Embryonic facial prominence (tissue), 1 donor: ENCODE results near the gene CADPS2.
"Not testable (repeated sequence)": the region's sequence is repeated elsewhere in the genome, so short reads cannot be mapped to it uniquely, and the experiment has no call there.

ENCODE experiments used
- DNase-seq: peaks from one replicate; pipeline ENCODE4 v3.0.0-alpha.2; 2016; ENCODE audit errors: extremely low spot score

The CADPS2 gene

DNA sequence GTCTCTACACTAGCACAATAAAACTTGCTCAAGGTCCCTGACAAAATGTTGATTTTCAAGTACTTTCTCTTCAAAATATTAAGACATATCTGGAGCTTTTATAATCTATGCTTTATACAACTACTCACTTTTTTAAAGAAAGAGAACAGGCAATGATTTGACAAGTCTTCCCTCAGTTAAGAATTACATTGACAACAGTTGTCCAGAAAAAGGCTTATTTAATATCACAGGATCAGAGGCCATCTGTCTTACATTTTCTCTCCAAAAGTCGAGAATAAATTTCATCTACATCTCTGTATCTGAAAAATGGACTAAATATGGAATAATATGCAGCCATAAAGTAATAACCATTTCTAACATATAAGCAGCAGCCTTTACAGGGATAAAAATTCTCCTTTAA, 175.3 kb downstream of the CADPS2 start:
- DNase-seq, result no peak

DNA sequence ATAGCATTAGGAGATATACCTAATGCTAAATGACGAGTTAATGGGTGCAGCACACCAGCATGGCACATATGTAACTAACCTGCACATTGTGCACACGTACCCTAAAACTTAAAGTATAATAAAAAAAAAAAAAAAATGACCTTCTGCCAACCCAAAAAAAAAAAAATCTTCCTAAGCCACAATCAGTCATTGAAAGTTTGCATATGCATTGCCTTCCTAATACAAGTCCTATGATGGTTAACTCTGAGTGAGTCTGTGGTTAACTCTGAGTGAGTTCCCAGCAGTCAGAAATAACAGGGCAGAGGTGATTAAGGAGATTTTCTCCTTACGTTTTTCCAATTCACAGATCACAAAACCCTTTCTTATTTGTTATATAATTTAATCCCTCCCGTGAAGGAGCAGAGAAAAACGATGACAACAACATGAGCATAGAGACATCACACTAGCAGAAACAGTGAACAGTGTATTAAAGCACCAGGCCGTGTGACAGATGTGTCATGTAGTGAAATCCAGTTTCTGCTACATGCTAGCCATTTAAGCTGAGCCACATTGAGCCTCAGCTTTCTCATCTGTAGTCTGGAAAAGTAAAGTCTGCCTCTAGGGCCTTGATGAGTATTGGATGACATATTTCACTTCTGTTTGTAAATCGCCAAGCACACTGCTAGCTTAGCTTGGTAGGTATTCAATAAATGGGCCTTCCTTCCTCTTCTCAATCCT, 176.2 kb downstream of the CADPS2 start:
- no peak for DNase-seq

- DNase-seq, result no peak
These were observed 179.4 kb downstream of the CADPS2 start for GRCh38 chr7:122706836-122707235.

DNA sequence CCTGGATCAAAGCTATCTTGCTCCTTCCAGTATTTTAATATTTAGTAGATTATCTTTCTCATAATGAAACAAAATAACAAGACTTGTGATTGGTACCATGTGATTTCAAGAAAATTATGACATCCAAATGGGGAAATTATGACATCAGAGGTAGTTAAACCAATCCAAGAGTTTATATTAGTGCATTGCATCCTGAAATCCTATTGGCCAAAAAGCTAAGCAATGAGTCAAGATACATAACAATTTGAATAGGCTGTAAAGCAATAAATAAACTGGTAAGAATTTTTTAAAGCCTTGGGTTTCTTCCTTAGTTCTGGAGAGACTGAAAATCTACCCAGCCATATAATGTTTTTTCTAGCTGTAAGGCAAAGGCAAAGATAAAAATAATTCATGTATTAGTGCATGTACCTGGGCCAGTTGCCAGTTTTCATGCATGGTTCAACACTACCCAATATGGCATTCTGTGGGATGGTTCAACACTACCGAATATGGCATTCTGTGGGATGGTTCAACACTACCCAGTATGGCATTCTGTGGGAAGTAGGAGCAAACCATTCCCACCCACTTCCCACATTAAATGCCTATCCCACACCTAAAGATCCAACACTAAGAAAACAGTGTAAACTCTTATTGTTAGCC, 183.3 kb downstream of the CADPS2 start, which contains the start of gene RNF148:
RNF148 (minus strand) TSS at position 51 of the 639 bp plus-strand sequence. CDS start 172 bp downstream, outside the sequence.
- DNase-seq, result no peak

DNA sequence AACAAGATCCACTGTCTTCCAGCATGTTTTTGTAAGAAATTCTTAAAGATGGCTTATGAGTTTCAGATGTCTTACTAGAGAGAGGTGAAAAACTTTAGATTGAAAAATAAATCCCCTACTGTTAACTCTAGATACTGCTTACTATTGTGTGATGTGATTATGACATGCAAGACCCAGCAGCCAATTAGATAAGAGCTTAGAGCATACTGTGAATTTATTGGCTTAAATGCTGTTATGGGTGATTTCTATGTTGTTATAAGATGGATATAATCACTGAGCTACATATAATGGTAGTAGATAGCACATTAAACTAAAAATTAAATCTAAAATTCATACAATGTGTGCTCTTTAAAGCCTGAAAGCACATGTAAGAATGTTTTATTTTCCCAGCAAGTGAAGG, 187.2 kb downstream of the CADPS2 start, which contains the start of gene RNF133:
RNF133 (minus strand) TSS at position 101 of the 400 bp plus-strand sequence. CDS start 199 bp downstream, outside the sequence.
- DNase-seq, result no peak

GRCh38 chr7:122695816-122696215, 190.4 kb downstream of the CADPS2 start:
- DNase-seq, result no peak

- no peak for DNase-seq
These were observed 191.6 kb downstream of the CADPS2 start for GRCh38 chr7:122694697-122695096.

DNA sequence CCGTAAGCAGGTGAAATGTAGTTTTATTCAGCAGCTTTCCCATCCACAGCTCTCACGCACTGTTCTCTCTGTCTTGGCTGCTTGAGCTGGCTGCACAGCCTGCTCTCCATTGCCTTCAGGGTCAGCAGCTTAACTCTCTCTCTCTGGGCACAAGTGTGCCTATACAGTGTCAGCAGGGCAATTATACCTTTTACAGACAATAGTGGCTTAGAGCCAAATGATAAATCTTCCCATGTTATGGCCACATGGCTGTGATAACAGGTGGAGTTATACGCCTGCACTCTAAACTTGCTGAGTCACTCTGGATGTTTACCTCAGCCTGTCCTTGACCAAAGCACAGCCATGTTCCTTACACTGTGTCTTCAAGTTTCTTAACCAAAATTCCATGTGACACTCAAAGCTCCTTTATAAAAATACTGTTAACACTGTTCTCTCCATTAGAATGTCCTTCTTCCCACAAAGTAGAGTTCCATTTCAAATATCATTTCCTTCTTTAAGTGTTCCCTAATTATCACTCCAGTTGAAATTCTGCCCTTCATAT, 193.4 kb downstream of the CADPS2 start:
- DNase-seq, result no peak

- DNase-seq, result no peak
These were observed 194.6 kb downstream of the CADPS2 start for GRCh38 chr7:122691569-122692235.

- DNase-seq, result no peak
These were observed 196.7 kb downstream of the CADPS2 start for GRCh38 chr7:122689346-122690109.

DNA sequence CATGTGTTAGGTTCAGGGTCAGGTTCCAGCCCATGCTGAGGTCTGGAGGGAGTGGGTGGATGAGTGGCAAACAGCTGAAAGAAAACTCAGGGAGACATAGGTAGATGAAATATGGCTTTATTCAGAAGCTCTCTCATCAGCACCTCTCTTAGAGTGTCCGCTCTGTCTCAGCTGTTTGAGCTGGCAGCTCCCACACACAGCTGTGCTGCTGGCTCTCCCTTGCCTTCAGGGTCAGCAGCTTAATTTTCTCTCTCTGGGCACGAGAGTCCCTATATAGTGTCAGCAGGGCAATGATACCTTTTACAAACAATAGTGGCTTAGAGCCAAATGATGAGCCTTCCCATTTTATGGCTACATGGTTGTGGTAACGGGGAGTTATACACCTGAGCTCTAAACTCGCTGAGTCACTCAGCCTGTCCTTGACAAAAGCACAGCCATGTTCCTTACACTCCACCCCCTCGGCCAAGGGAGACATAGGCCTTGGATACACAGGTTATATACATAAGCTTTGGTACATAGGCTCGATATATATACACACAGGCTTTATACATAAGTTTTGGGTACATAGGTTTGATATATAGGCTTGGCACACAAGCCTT, 197.8 kb downstream of the CADPS2 start:
- no peak for DNase-seq

DNA sequence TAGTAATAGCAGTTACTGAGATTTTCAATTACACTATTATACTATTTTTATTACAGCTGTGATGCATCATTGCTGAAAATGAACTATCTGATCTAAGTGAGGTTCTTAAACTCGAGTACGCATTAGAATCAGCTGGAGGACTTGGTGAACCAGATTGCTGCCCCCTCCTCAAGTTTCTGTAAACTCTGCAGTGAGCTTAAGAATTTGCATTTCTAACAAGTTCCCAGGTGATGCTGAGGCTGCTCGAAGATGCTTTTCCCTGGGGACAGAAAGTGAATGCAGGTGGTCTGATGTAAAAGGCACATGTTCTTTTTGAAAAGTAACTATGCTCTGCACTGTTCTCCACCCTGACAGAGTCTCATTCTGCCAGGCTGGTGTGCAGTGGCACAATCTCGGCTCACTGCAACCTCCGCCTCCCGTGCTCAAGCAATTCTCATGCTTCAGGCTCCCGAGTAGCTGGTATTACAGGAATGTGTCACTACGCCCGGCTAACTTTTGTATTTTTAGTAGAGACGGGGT, 199.8 kb downstream of the CADPS2 start:
- DNase-seq, result no peak

- DNase-seq, result no peak
These were observed 201.8 kb downstream of the CADPS2 start for GRCh38 chr7:122684504-122684903.

DNA sequence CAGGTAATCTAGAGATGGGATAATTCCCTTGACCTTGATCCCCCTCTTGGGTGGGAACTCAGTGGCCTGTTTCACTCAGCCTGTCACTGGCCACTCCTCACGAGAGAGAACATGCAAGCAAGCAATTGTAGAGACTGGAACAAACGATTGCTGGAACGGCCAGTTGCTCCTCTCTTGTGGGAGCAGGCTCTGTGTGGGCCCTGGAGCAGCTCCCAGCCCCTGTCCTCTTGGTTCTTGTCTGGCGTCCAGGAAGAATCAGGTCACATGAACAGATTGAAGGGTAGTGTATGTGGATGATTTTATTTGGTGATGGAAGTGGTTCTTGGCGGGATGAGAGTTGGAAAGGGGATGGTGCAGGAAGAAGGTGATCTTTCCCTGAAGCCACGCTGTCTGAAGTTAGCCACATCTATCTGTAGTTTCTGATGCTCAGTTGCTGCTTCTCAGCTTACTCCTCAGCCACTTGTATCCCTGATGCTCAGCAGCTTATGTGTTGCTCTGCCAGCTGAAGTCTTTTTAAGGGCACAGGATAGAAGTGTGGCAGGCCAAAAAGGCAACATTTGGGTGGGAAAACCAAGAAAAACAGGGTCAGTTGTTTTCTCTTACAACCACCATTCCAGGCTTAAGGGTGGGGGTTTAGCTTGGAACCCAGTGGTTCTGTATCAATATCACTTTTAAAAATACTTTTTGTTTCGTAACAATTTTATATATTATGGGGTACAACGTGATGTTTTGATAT, 203.3 kb downstream of the CADPS2 start:
- no peak for DNase-seq

DNA sequence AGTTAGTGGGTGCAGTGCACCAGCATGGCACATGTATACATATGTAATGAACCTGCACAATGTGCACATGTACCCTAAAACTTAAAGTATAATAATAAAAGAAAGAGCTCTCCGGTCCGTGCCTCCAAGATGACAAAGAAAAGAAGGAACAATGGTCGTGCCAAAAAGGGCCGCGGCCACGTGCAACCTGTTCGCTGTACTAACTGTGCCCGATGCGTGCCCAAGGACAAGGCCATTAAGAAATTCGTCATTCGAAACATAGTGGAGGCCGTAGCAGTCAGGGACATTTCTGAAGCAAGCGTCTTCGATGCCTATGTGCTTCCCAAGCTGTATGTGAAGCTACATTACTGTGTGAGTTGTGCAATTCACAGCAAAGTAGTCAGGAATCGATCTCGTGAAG, 205.1 kb downstream of the CADPS2 start:
- DNase-seq, result not testable (repeated sequence)

- no peak for DNase-seq
These were observed 206.4 kb downstream of the CADPS2 start for GRCh38 chr7:122679813-122680212.

DNA sequence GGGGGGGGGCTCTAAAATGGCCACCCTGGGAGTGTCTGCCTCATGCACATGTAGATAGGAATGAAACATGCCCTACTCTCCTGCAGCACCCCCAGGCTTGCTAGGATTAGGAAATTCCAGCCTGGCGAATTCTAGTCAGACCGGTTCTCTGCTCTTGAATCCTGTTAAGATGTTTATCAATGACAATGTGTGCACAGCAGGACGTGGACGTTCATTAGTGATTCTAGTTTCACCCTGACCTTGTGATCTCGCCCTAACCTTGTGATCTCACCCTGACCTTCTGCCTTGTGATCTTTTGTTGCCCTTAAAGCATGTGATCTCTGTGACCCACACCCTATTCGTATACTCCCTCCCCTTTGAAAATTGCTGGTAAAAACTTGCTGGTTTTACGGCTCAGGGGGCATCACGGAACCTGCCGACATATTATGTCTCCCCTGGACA, 207.0 kb downstream of the CADPS2 start:
- not testable (repeated sequence) for DNase-seq

DNA sequence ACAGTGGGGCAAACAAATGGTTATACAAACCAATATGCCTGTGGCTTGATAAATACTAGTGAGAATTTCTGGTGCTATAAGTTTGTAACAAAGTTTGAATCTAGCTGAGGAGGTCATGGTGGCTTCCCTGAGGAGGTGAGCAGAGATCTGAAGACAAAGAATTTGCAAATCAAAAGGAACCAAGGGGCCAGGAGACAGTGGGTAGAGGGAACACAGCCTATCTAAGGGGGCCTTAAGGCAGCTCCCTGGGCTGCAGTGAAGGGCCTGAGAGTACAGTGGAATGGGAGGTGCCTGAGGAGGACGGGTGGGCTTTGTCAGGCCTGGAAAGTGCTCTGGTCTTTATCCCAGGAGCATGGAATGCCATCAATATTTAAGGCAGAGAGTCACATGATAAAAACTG, 209.1 kb downstream of the CADPS2 start:
- DNase-seq, result no peak

DNA sequence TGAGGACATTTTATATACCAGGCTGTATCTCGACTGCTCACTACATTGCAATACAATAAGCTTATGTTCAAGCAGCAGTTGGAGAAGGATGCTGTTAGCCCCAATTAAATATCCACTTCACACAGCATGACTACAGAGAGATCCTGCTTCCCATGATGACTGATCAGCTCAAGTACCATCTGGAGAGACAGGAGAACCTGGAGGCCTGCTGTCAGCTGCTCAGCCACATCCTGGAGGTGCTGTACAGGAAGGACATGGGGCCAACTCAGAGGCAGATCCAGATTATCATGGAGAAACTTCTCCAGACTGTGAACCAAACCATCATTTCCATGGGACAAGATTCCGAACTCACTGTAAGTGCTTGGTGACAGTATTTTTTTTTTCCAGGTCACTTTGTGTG, 209.8 kb downstream of the CADPS2 start:
- no peak for DNase-seq

DNA sequence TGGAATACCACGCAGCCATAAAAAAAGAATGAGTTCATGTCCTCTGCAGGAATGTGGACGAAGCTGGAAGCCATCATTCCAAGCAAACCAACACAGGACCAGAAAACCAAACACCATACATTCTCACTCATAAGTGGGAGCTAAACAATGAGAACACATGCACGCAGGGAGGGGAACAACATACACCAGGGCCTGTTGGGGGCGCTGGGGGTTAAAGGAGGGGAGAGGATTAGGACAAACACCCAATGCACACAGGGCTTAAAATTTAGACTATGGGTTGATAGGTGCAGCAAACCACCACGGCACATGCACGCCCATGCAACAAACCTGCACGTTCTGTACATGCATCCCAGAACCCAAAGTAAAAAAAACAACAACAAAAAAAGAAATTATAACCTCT, 210.6 kb downstream of the CADPS2 start:
- DNase-seq, result no peak
